Right lobe of liver (tissue), 6 donors: ENCODE measurements around the gene NSD1. TPM values are rescaled to one million over a fixed set of nuclear protein-coding genes. Genes with fewer than 3 reads are reported as not detected.

Experiments
- ATAC-seq, 4 donors: fragments of 200-7000 bp; cut with Tn5 transposase; one replicate each; pipeline ENCODE4 v1.9.1; 2020; ENCODE audit warnings: mild to moderate bottlenecking in 4 of 4, moderate library complexity in 4 of 4
- DNase-seq, 3 donors: peaks; one replicate each; pipeline ENCODE4 v3.0.0-alpha.2; 2020
- H3K27ac ChIP-seq, 3 donors: fragments of 200-600 bp; one replicate each; pipeline ENCODE4 v1.8.0; 2022
- H3K27me3 ChIP-seq, 2 donors: fragments of 200-600 bp; one replicate each; pipeline ENCODE4 v1.8.0; 2022
- H3K36me3 ChIP-seq, 4 donors: fragments of 200-600 bp; sonication (generic) in 1 of 4; one replicate each; pipeline versions ENCODE4 v1.5.1 to v1.8.0; 2017 to 2022; ENCODE audit warnings: control low read depth in 1 of 4
- H3K4me1 ChIP-seq, 4 donors: fragments of 200-600 bp; sonication (generic) in 1 of 4; one replicate each; pipeline versions ENCODE4 v1.5.1 to v1.8.0; 2017 to 2022; ENCODE audit warnings: control low read depth in 1 of 4
- H3K4me3 ChIP-seq, 3 donors: fragments of 200-600 bp; one replicate each; pipeline ENCODE4 v1.8.0; 2022
- H3K9me3 ChIP-seq, 4 donors: fragments of 200-600 bp; sonication (generic) in 1 of 4; one replicate each; pipeline versions ENCODE4 v1.5.1 to v1.8.0; 2017 to 2022; ENCODE audit warnings: control low read depth in 1 of 4
- CTCF ChIP-seq, 4 donors: fragments of 200-600 bp in 3 of 4; fragments of 450-650 bp in 1 of 4; IDR thresholded peaks; one replicate each; pipeline versions ENCODE4 v1.5.1 to v1.8.0; 2016 to 2022; ENCODE audit warnings: antibody characterized with exemption in 4 of 4, mild to moderate bottlenecking in 2 of 4
- POLR2A ChIP-seq: fragments of 450-650 bp; IDR thresholded peaks from one replicate; pipeline ENCODE4 v1.6.1; 2017; ENCODE audit warnings: antibody characterized with exemption, mild to moderate bottlenecking
- WGBS: methylation state at CpG from one replicate; pipeline ENCODE4 v1.1.6; 2018; ENCODE audit warnings: low coverage, low lambda C conversion rate; ENCODE audit not compliant: insufficient coverage; ENCODE audit errors: missing lambda C conversion rate; 5-methylcytosine and 5-hydroxymethylcytosine counted together
- intact Hi-C, 2 donors: fragments of 100-400 bp; cut with DNase I; formaldehyde crosslinking; loops; one replicate each; pipeline versions ENCODE4 v1.11.2 to v1.14.1; 2022
- total RNA-seq, 6 experiments: library from RNA; depleted of rRNA in 2 of 6; stranded (reverse); fragments of >200 nt in 2 of 6; fragmentation: NEBNext Ultra II Directional in 3 of 6; extraction: Animal tissue kit (Norgen Biotek cat#: 25700) in 3 of 6; gene quantifications; one replicate each; pipeline versions ENCODE4 v1.1.0 to v1.2.4, GENCODE V29; 2016 to 2023
- donor health status: DM: no; HTN: yes; CAD: no.
- donor health status: DM: no; HTN: no; CAD: no.
- donor health status: DM: no; HTN: no; CAD: no.
- donor health status: DM: no; HTN: yes; CAD: no.
- donor health status: DM: no; HTN: yes; CAD: no.

The NSD1 gene
- total RNA-seq, 6 experiments from 2014 or later, result 13.1 to 33.1 (median 23.6) TPM

GRCh38 chr5:177310757-177311391, 177.3 kb downstream of the NSD1 start:
- peak overlapping the region in 2 of 3 donors; percentile 33 to 51 for H3K4me3 ChIP-seq
- no peaks in the 10 kb centered on the region for H3K9me3 ChIP-seq
- intact Hi-C loops, result loop anchor here (10.0 kb wide), 2 partner anchors 74 to 144 kb away; partner anchors contain the start of gene SLC34A1 (in 1 of the 2)
- H3K27ac ChIP-seq, result no peak overlapping the region
- peaks cover 0 to 12% (median 7%) of the 10 kb centered on the region in 4 donors for H3K4me1 ChIP-seq
- DNase-seq (no peak), ATAC-seq (no peak)
- TF ChIP-seq CTCF (IDR thresholded peaks at IDR 0.05) (no peak), POLR2A (no peak)
- 43% methylated on average over 5 of the region's 20 CpGs for WGBS
- H3K36me3 ChIP-seq, result peaks cover 0 to 15% (median 4%) of the 10 kb centered on the region in 4 donors
- H3K27me3 ChIP-seq, result no peaks in the 10 kb centered on the region

GRCh38 chr5:177311392-177311722, 177.8 kb downstream of the NSD1 start:
- DNase-seq (peak in 1 of 3 donors; percentile 39), ATAC-seq (peak; percentile 0 to 3 (median 1))
- intact Hi-C loops, result loop anchor here (10.0 kb wide), 2 partner anchors 73 to 143 kb away; partner anchors contain the start of gene SLC34A1 (in 1 of the 2)
- Histone ChIP-seq H3K4me3 (peak overlapping the region; percentile 33 to 58 (median 51)), H3K27ac (no peak overlapping the region), H3K27me3 (no peaks in the 10 kb centered on the region), H3K36me3 (peaks cover 0 to 11% (median 3%) of the 10 kb centered on the region in 4 donors), H3K4me1 (peaks cover 0 to 12% (median 7%) of the 10 kb centered on the region in 4 donors), H3K9me3 (no peaks in the 10 kb centered on the region)
- TF ChIP-seq POLR2A, result no peak
- TF ChIP-seq CTCF (IDR thresholded peaks at IDR 0.05), result no peak
- WGBS, result no CpG with 5 or more reads among the region's 23 CpGs

- no peak for TF ChIP-seq POLR2A
- Histone ChIP-seq H3K27ac (no peak within 1 kb of the TSS), H3K4me1 (peaks cover 0 to 12% (median 7%) of the 10 kb centered on the region in 4 donors), H3K27me3 (no peaks in the 10 kb centered on the region), H3K4me3 (peak within 1 kb of the TSS; percentile 33 to 58 (median 51)), H3K9me3 (no peaks in the 10 kb centered on the region), H3K36me3 (peaks cover 0 to 4% (median 0%) of the 10 kb centered on the region in 4 donors)
- ATAC-seq, result peak; percentile 85 to 92 (median 88)
- WGBS, result 1% methylated on average over 20 of the region's 78 CpGs
- peak; percentile 97 to 98 (median 97) for DNase-seq
- intact Hi-C loops, result loop anchor here (10.0 kb wide), 2 partner anchors 73 to 143 kb away; partner anchors contain the start of gene SLC34A1 (in 1 of the 2)
Measured at GRCh38 chr5:177311723-177312648, 178.4 kb downstream of the NSD1 start, which contains the start of gene MXD3. Gene MXD3 (minus strand): TSS chr5:177311898. CDS start chr5:177311830, 68 bp downstream.

- TF ChIP-seq POLR2A (no peak), CTCF (IDR thresholded peaks at IDR 0.05) (no peak)
- intact Hi-C loops, result loop anchor here (10.0 kb wide), 2 partner anchors 72 to 142 kb away; partner anchors contain the start of gene SLC34A1 (in 1 of the 2)
- DNase-seq (peak in 1 of 3 donors; percentile 51), ATAC-seq (no peak)
- Histone ChIP-seq H3K4me3 (peak overlapping the region in 1 of 3 donors; percentile 58), H3K27me3 (no peaks in the 10 kb centered on the region), H3K36me3 (no peaks in the 10 kb centered on the region), H3K4me1 (peaks cover 0 to 12% (median 7%) of the 10 kb centered on the region in 4 donors), H3K9me3 (no peaks in the 10 kb centered on the region), H3K27ac (no peak overlapping the region)
- WGBS, result 21% methylated on average over 9 of the region's 19 CpGs
Measured at GRCh38 chr5:177312649-177313181, 179.1 kb downstream of the NSD1 start.
